Dedifferentiated amniotic fluid mesenchymal stem cell (primary cell): Measurements from ENCODE around the gene FCSK.

Source experiments
- DNase-seq: peaks from one replicate; pipeline ENCODE4 v3.0.0-alpha.2; 2016; ENCODE audit errors: extremely low spot score

Gene FCSK

DNA sequence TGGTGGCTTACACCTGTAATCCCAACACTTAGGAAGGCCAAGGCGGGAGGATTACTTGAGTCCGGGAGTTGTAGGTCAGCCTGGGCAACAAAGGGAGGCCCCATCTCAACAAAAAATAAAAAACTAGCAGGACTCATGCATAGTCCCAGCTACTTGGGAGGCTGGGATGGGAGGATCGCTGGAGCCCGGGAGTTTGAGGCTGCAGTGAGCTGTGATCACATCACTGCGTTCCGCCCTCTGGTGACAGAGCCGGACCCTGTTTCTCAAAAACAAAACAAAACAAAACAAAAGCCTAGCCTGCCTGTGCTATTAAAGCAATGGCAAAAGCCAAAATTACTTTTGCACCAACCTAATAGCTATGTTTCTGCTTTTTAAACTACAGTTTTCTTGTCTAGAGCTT, 1.5 kb downstream of the FCSK start:
- DNase-seq: no peak

DNA sequence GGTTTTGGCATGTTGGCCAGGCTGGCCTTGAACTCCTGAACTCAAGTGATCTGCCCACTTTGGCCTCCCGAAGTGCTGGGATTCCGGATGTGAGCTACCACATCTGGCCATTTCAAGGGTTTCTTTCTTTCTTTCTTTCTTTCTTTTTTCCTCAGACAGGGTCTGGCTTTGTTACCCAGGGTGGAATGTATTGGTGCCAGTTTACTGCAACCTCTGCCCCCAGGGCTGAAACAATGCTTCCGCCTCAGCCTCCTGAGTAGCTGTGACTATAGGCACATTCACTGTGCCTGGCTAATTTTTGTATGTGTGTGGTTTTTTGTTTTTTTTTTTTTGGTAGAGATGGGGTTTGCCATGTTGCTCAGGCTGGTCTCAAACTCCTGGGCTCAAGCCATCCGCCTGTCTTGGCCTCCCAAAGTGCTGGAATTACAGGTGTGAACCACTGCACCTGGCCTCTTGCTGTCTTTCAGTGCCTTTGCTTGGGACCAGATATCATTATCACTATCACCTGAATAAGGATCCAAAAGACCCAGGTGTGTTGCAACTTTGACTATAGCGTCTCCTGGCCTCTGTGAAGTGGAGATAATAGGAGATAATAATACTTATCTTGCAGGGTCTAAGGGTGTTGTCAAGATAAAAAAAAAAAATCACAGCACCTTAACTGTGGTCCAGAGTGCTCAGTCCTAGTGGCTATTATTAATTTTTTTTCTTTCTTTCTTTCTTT, 3.2 kb downstream of the FCSK start:
- no peak for DNase-seq

GRCh38 chr16:70460737-70461261, 6.4 kb downstream of the FCSK start:
- DNase-seq: no peak

GRCh38 chr16:70463235-70463634, 8.8 kb downstream of the FCSK start:
- no peak for DNase-seq

DNA sequence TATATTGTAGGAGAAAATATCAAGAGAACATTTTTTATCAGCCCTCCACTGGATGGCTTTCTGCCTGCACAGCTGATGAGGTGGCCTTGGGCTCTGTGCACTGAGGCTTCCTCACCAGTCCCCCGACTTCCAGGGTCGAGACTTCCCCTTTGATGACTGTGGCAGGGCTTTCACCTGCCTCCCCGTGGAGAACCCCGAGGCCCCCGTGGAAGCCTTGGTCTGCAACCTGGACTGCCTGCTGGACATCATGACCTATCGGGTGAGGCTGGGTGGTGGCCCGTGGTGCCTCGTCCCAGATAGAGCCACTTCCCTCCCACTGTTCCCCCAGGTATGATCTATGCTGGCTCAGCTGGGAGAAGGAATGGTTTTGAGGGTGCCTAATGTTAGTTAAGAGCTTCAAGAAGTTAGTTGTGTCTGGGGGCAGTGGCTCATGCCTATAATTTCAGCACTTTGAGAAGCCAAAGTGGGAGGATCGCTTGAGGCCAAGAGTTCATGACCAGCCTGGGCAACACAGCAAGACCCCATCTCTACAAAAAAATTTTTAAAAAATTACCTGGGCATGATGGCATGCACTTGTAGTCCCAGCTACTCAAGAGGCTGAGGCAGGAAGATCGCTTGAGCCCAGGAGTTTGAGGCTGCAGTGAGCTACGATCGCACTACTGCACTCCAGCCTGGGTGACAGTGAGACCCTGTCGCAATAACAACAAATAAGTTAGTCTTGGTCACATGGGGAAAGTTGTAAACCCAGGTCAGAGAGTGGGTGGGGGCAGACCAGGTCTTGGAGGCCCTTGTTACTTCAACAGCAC, 11.8 kb downstream of the FCSK start:
- no peak for DNase-seq

GRCh38 chr16:70466805-70467076, 12.3 kb downstream of the FCSK start:
- no peak for DNase-seq

DNA sequence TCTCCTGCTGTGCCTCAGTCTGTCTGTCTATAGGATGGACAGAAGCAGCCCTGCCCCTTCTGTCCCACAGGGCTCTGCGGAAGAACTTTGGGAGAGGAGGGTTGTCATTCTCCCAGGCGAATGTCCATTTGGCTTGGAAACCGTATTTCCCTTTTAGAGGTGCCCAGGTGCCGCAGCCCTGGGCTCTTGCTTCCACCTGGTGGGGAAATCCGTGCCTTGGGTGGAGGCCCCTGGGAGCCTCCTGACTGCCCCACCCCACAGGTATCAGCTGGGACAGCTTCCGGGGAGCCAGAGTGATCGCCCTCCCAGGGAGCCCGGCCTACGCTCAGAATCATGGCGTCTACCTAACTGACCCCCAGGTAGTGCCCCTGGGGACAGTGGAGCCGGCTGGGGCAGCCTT, 12.7 kb downstream of the FCSK start:
- DNase-seq: no peak

GRCh38 chr16:70467608-70468007, 13.2 kb downstream of the FCSK start:
- no peak for DNase-seq

- DNase-seq: no peak
Observed at GRCh38 chr16:70468776-70469525, 14.6 kb downstream of the FCSK start.

DNA sequence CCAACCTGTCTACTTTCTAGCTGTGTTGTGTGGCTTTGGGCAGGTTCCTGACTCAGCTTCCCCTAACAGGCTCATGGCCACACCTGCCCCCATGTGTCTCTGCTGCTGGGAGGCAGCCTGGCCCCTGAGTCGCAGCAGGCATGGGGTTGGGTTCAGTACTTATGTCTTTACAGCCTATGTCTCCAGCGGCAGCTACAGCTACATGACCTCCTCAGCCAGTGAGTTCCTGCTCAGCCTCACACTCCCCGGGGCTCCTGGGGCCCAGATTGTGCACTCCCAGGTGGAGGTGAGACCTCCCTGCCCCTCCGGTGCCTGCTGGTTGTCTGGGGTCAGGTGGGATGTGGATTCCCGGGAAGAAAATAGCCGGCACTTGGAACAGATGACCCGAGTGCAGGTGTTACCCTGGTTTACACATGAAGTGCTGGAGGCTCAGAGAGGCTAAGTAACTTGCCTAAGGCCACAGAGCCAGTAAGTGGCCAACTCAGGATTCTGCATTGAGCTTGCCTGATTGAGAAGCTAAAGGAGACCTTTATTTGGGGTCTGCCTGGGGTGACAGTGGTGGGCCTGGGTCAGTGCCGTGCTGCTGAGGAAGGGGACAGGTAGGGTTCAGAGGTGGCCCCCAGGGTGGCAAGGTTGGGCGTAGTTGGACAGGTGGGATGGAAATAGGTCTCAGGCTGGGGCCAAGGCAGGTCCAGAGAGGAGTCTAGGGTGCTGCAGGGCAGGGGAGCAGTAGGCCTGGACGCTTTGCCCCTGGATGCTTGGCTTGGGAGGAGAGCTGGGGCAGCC, 15.9 kb downstream of the FCSK start:
- no peak for DNase-seq

DNA sequence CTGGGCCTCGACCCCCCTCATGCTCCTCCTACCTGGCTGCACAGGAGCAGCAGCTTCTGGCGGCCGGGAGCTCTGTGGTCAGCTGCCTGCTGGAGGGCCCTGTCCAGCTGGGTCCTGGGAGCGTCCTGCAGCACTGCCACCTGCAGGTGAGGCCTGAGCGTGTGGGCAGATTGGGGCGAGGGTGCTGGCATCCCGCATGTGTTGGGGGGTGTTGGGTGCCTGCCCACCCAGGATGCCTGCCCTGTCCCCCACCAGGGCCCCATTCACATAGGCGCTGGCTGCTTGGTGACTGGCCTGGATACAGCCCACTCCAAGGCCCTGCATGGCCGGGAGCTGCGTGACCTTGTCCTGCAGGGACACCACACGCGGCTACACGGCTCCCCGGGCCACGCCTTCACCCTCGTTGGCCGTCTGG, 16.5 kb downstream of the FCSK start:
- no peak for DNase-seq

DNA sequence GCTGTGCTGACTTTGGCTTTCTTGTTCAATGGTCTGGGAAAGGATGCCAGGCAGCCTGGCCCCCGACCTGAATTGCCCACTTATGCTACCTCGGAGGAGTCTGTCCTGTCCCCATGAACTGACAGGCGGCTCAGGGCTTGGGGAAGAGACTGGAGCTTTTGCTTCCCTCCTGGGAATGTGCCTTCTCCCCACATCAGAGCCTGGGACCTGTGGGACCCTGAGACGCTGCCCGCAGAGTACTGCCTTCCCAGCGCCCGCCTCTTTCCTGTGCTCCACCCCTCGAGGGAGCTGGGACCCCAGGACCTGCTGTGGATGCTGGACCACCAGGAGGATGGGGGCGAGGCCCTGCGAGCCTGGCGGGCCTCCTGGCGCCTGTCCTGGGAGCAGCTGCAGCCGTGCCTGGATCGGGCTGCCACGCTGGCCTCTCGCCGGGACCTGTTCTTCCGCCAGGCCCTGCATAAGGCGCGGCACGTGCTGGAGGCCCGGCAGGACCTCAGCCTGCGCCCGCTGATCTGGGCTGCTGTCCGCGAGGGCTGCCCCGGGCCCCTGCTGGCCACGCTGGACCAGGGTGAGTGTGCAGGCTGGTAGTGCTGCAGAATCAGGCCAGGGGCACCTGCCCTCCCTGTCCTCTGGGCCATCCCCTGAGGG, 18.5 kb downstream of the FCSK start:
- no peak for DNase-seq

- DNase-seq: no peak
Observed at GRCh38 chr16:70473446-70474319, 19.3 kb downstream of the FCSK start.

GRCh38 chr16:70474320-70475053, 20.1 kb downstream of the FCSK start:
- DNase-seq: no peak

DNA sequence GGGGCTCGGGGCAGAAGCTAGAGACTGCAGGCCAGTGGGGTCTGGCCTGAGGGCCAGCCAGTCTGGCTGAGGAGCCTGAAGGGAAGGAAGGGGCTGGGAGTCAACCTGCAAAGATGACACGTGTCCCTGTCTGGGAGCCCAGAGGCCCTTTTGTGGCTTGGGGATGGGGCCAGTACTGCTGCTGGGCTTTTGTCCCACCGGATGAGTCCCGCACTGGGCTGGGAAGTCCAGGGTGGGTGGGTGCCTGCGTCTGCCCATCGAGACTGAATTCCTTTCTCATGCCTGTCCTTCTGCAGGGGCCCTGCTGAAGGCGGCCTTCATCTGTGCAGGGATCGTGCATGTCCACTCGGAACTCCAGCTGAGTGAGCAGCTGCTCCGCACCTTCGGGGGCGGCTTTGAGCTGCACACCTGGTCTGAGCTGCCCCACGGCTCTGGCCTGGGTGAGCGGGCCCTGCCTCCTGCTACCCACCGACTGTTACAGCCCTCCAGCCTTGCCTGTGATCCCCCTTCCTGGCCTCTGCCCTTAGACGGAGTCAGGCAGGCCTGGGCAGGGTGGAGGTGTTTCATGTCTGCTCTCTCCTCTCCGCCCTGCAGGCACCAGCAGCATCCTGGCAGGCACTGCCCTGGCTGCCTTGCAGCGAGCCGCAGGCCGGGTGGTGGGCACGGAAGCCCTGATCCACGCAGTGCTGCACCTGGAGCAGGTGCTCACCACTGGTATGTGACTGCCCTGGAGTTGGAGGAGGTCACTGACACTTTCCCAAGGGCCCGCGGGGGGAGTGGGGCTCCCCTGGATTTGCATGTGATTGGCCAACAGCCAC, 20.9 kb downstream of the FCSK start:
- no peak for DNase-seq

- peak; percentile 32 for DNase-seq
Observed at GRCh38 chr16:70476272-70477020, 22.1 kb downstream of the FCSK start.

GRCh38 chr16:70478169-70478568, 23.8 kb downstream of the FCSK start:
- DNase-seq: no peak

GRCh38 chr16:70478912-70479341, 24.5 kb downstream of the FCSK start:
- no peak for DNase-seq
